Activated CD8-positive, alpha-beta memory T cell treated with anti-CD3 and anti-CD28 coated beads, Interleukin-2, amount 10 ng/mL, durations not matched to agents 7 days and 5 days (primary cell): ENCODE results near the gene ZDBF2. TPM values are rescaled to one million over a fixed set of nuclear protein-coding genes. Genes with fewer than 3 reads are reported as not detected.
A peak's percentile ranks its signal among the peaks of the same experiment; 100 is the strongest.
"Not testable (repeated sequence)": the region's sequence is repeated elsewhere in the genome, so short reads cannot be mapped to it uniquely, and the experiment has no call there.

ENCODE experiments used
- ATAC-seq: fragments of 150-1000 bp; cut with Tn5 transposase; one replicate; pipeline ENCODE4 v1.10.0; 2021; ENCODE audit warnings: moderate library complexity
- CTCF ChIA-PET: fragments of 350-600 bp; sonication (Branson Sonifier 250); formaldehyde crosslinking; loops from one replicate; lab custom pipeline; 2021; ENCODE audit warnings: antibody characterized with exemption; lab: Charles Lee
- DNase-seq: peaks from one replicate; pipeline ENCODE4 v3.0.0-alpha.2; 2020
- H3K27ac Mint-ChIP-seq: one replicate; pipeline ENCODE4 v1.8.0; 2021; ENCODE audit warnings: mild to moderate bottlenecking, mixed read lengths
- H3K27me3 Mint-ChIP-seq: one replicate; pipeline ENCODE4 v1.8.0; 2021; ENCODE audit warnings: mixed read lengths
- H3K36me3 Mint-ChIP-seq: one replicate; pipeline ENCODE4 v1.8.0; 2021; ENCODE audit warnings: mild to moderate bottlenecking, mixed read lengths
- H3K4me1 Mint-ChIP-seq: one replicate; pipeline ENCODE4 v1.8.0; 2021; ENCODE audit warnings: mixed read lengths
- H3K4me3 Mint-ChIP-seq: one replicate; pipeline ENCODE4 v1.8.0; 2021; ENCODE audit warnings: mild to moderate bottlenecking, moderate library complexity, mixed read lengths
- H3K9me3 Mint-ChIP-seq: one replicate; pipeline ENCODE4 v1.8.0; 2022; ENCODE audit warnings: low read depth, mixed read lengths
- total RNA-seq, 2 experiments: library from RNA; stranded (reverse); gene quantifications; one replicate each; pipeline ENCODE4 v1.2.3, GENCODE V29; 2021

The ZDBF2 gene
- 1 to 10 TPM; 6.9 to 9.4 TPM for total RNA-seq

DNA sequence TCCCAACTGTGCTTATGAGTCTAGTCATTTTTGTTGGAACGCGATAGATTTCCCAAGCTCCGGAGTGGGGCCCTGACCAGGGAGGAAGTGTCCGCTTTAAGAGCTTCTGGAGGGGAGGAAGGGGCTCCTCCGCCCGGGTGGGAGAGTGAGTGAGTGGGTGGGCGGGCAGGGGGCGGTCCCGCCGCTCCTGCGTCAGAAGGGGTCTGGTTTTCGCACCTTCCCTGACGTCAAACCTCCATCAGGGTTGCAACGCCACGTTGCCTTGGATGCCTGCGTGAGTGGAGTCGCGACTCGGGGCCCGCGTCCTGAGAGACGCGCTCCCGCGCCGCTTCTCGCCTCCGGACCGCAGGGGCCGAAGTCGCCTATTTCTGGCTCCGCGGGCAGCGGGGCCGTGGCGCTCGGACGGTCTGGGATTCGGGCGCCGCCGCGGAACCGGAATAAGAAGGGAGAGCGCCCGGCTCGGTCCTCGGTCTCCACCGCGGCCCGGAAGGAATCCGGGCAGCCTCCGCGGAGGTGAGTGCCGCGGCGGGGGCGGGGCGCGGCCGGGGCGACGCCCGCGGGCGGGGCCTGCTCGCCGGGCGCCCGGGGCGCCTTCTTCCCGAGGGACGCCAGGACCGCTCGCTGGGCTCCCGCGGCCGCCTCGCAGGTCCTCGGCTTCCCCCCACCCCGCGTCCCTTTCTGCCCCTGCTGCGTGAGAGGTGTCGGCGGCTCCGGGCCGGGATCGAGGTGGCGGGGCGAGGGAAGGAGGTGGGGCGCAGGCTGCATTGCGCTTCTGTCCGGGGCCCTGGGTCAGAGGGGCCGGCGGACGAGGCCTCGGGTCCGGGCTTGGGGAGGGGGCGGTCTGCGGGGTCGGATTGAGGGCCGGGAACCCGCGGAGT, at the start of gene ZDBF2:
TSS of gene ZDBF2 (plus strand) at position 230 of the 878 bp plus-strand sequence. CDS start 7,187 bp downstream, outside the sequence.
- ATAC-seq: peak; percentile 89
- CTCF ChIA-PET: interaction anchor here (0.7 kb wide), 1 partner anchor 15 kb away, joined by 3 read pairs; no protein-coding TSS in a partner anchor
- H3K27me3 Mint-ChIP-seq: peaks cover 58% of the 10 kb centered on the region

GRCh38 chr2:206225435-206226232, 48.8 kb upstream of the ZDBF2 start:
- Mint-ChIP-seq H3K4me3 (no peak overlapping the region), H3K9me3 (no peaks in the 10 kb centered on the region), H3K36me3 (no peaks in the 10 kb centered on the region), H3K27me3 (peaks cover 12% of the 10 kb centered on the region), H3K4me1 (peaks cover 9% of the 10 kb centered on the region), H3K27ac (no peak overlapping the region)
- CTCF ChIA-PET: interaction anchor here (1.2 kb wide), 1 partner anchor 56 kb away, joined by 3 read pairs; no protein-coding TSS in a partner anchor
- peak; percentile 76 for ATAC-seq
- peak; percentile 46 for DNase-seq

More for the DNA sequence above, at the start of gene ZDBF2:
- Mint-ChIP-seq H3K4me1 (peaks cover 19% of the 10 kb centered on the region), H3K27ac (peak within 1 kb of the TSS; percentile 86), H3K9me3 (no peaks in the 10 kb centered on the region), H3K4me3 (peak within 1 kb of the TSS; percentile 83), H3K36me3 (no peaks in the 10 kb centered on the region)
- DNase-seq: peak; percentile 62

DNA sequence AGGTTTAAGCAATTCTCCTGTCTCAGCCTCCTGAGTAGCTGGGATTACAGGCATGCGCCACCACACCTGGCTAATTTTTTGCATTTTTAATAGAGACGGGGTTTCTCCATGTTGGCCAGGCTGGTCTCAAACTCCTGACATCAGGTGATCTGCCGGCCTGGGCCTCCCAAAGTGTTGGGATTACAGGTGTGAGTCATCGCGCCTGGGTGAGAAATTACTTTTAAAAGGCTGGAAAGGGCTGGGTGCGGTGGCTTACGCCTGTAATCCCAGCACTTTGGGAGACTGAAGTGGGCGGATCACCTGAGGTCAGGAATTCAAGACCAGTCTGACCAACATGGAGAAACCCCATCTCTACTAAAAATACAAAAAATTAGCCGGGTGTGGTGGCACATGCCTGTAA, 45.8 kb upstream of the ZDBF2 start:
- H3K4me1 Mint-ChIP-seq, H3K4me3 Mint-ChIP-seq: not testable (repeated sequence)

GRCh38 chr2:206229642-206230041, 44.8 kb upstream of the ZDBF2 start:
- Mint-ChIP-seq H3K4me1 (peaks cover 4% of the 10 kb centered on the region), H3K27ac (no peak overlapping the region), H3K36me3 (no peaks in the 10 kb centered on the region), H3K27me3 (peaks cover 10% of the 10 kb centered on the region), H3K9me3 (no peaks in the 10 kb centered on the region), H3K4me3 (no peak overlapping the region)
- ATAC-seq (no peak), DNase-seq (no peak)
- CTCF ChIA-PET: no interaction called here

More for the DNA sequence above, 45.8 kb upstream of the ZDBF2 start:
- H3K27ac Mint-ChIP-seq, CTCF ChIA-PET, DNase-seq, H3K36me3 Mint-ChIP-seq, H3K9me3 Mint-ChIP-seq, ATAC-seq, H3K27me3 Mint-ChIP-seq: not testable (repeated sequence)

GRCh38 chr2:206230060-206230762, 44.3 kb upstream of the ZDBF2 start:
- no peaks in the 10 kb centered on the region for H3K36me3 Mint-ChIP-seq
- H3K27ac Mint-ChIP-seq: no peak overlapping the region
- ATAC-seq (no peak), DNase-seq (no peak)
- peaks cover 3% of the 10 kb centered on the region for H3K4me1 Mint-ChIP-seq
- no peak overlapping the region for H3K4me3 Mint-ChIP-seq
- CTCF ChIA-PET: no interaction called here
- no peaks in the 10 kb centered on the region for H3K9me3 Mint-ChIP-seq
- peaks cover 13% of the 10 kb centered on the region for H3K27me3 Mint-ChIP-seq

DNA sequence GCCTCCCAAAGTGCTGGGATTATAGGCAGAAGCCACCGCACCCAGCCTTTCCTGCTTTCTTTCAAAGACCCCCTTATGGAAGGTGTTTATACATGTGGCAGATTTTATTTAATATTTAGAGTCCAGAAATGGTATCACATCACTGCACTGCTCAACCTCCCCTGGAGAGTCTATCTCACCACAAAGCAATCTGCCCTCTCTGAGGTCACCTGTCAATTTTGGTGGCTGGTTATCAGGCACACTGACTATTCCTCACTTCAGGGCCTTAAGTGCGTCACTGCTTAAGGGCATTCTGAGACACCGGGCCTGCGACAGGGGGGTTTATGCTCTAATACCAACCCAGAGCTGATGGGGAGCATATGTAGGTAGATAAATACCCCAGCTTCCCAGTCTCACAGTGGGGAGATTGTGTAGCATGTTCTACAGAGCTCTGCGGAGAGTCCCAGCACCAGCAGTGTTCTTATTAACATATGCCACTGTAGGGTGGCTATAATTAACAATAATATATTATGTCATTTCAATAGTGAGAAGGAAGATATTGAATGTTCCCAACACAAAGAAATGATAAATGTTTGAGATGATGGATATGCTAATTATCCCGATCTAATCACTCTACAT, 42.7 kb upstream of the ZDBF2 start:
- DNase-seq: no peak
- H3K36me3 Mint-ChIP-seq: no peaks in the 10 kb centered on the region
- no peak for ATAC-seq
- H3K27ac Mint-ChIP-seq: no peak overlapping the region
- H3K4me3 Mint-ChIP-seq: no peak overlapping the region
- H3K9me3 Mint-ChIP-seq: no peaks in the 10 kb centered on the region
- CTCF ChIA-PET: interaction anchor here (0.6 kb wide), 1 partner anchor 878 kb away, joined by 4 read pairs; no protein-coding TSS in a partner anchor
- H3K4me1 Mint-ChIP-seq: no peaks in the 10 kb centered on the region
- H3K27me3 Mint-ChIP-seq: peaks cover 16% of the 10 kb centered on the region

GRCh38 chr2:206232287-206233035, 42.0 kb upstream of the ZDBF2 start:
- Mint-ChIP-seq H3K4me1 (no peaks in the 10 kb centered on the region), H3K27me3 (peaks cover 16% of the 10 kb centered on the region), H3K4me3 (no peak overlapping the region), H3K9me3 (no peaks in the 10 kb centered on the region), H3K36me3 (no peaks in the 10 kb centered on the region), H3K27ac (no peak overlapping the region)
- ATAC-seq (no peak), DNase-seq (no peak)
- CTCF ChIA-PET: interaction anchor here (0.6 kb wide), 1 partner anchor 878 kb away, joined by 4 read pairs; no protein-coding TSS in a partner anchor

DNA sequence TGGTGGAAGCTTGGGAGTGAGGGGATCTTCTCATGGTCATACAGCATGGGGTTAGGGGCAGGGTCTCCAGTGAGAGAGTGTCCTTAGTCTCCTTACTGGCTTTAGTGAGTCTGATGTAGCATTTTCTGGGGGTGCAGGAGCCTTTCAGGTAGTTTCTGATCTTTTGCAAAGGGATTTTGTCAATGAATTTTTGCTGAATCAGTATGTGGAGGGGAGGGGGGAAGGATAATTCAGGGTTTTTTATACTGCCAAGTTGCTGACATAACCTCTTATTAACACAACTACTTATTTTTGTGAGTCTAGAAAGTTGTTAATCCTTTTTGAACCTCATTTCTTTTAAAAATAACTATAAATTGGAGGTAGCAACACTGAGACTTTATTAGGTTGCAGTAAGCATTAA, 35.3 kb upstream of the ZDBF2 start:
- CTCF ChIA-PET: no interaction called here
- Mint-ChIP-seq H3K9me3 (no peaks in the 10 kb centered on the region), H3K27me3 (peaks cover 14% of the 10 kb centered on the region), H3K4me1 (no peaks in the 10 kb centered on the region), H3K27ac (no peak overlapping the region), H3K36me3 (no peaks in the 10 kb centered on the region), H3K4me3 (no peak overlapping the region)
- DNase-seq: no peak
- no peak for ATAC-seq

DNA sequence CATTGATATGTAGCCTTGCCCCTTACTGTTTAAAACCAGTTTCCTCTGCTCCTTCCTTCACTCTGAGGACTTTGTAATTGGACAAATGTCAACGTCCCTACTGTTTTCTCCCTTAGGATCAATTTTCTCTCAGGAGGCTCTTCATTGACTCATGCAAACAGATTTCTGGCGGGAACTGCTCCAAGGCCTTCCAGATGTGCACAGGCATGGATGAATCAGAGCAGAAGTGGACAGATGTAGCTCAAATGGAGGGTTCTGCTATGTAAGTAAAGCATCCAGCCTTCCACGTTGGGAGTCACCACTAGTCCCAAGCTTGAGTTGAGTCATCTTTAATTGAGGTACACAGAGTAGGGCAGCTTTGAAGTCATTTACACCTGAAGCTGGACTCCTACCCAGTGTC, 34.1 kb upstream of the ZDBF2 start:
- Mint-ChIP-seq H3K9me3 (no peaks in the 10 kb centered on the region), H3K27me3 (peaks cover 11% of the 10 kb centered on the region), H3K27ac (no peak overlapping the region), H3K4me3 (no peak overlapping the region), H3K4me1 (peaks cover 2% of the 10 kb centered on the region), H3K36me3 (no peaks in the 10 kb centered on the region)
- ATAC-seq: no peak
- DNase-seq: no peak
- CTCF ChIA-PET: no interaction called here

GRCh38 chr2:206241736-206242135, 32.7 kb upstream of the ZDBF2 start:
- CTCF ChIA-PET: no interaction called here
- no peaks in the 10 kb centered on the region for H3K36me3 Mint-ChIP-seq
- DNase-seq (no peak), ATAC-seq (no peak)
- peaks cover 3% of the 10 kb centered on the region for H3K4me1 Mint-ChIP-seq
- peaks cover 13% of the 10 kb centered on the region for H3K27me3 Mint-ChIP-seq
- no peak overlapping the region for H3K27ac Mint-ChIP-seq
- H3K9me3 Mint-ChIP-seq: no peaks in the 10 kb centered on the region
- no peak overlapping the region for H3K4me3 Mint-ChIP-seq

GRCh38 chr2:206245265-206245672, 29.2 kb upstream of the ZDBF2 start:
- CTCF ChIA-PET: no interaction called here
- peaks cover 3% of the 10 kb centered on the region for H3K4me1 Mint-ChIP-seq
- no peak overlapping the region for H3K27ac Mint-ChIP-seq
- no peaks in the 10 kb centered on the region for H3K36me3 Mint-ChIP-seq
- H3K9me3 Mint-ChIP-seq: no peaks in the 10 kb centered on the region
- no peak overlapping the region for H3K4me3 Mint-ChIP-seq
- DNase-seq: no peak
- ATAC-seq: no peak
- peaks cover 27% of the 10 kb centered on the region for H3K27me3 Mint-ChIP-seq
